RWPE1 (cell line): ENCODE results near the gene MBNL3.

Experiments
- CTCF ChIA-PET: fragments of 350-600 bp; sonication (Branson Sonifier 250); formaldehyde crosslinking; extraction: SDS; loops from one replicate; lab custom pipeline; 2021; lab: Yijun Ruan, JAX
- POLR2A ChIA-PET: fragments of 400-600 bp; formaldehyde crosslinking; extraction: SDS; loops from one replicate; lab custom pipeline; 2020; ENCODE audit warnings: antibody characterized with exemption; ENCODE audit not compliant: low non-redundant PET; lab: Yijun Ruan, JAX
- DNase-seq: peaks from one replicate; pipeline ENCODE4 v3.0.0; 2012; ENCODE audit warnings: low spot score
- H3K27ac ChIP-seq: fragments of 450-650 bp; 2 replicates; pipeline ENCODE4 v1.5.1; 2017
- TF ChIP-seq, protein P1 (sequence below): fragments of 450-650 bp; conservative IDR thresholded peaks from 2 replicates; pipeline ENCODE4 v1.5.1; 2017; ENCODE audit warnings: low read depth, mild to moderate bottlenecking

Gene MBNL3

DNA sequence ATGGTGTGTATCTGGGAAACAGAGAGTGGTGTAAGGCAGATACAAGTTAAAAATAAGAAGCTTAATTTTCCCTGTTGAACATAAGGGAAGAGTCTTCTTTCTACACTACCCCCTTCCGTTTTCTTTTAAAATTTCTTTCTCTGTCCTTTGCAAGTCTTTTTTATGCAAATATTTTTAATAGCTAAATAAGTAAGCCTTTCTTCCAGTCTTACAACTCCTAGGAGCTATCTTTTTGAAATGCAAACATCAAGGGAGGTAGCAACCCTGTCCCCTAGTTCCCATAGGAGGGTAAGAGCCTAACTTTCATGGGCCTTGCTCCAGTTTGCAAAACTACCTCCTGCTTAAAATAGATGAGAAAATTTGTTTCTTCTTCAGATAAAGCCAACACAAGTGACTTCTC, 121.5 kb downstream of the MBNL3 start:
- ChIA-PET POLR2A (no interaction called here), CTCF (no interaction called here)
- no peak overlapping the region for H3K27ac ChIP-seq
- TF ChIP-seq, protein P1, sequence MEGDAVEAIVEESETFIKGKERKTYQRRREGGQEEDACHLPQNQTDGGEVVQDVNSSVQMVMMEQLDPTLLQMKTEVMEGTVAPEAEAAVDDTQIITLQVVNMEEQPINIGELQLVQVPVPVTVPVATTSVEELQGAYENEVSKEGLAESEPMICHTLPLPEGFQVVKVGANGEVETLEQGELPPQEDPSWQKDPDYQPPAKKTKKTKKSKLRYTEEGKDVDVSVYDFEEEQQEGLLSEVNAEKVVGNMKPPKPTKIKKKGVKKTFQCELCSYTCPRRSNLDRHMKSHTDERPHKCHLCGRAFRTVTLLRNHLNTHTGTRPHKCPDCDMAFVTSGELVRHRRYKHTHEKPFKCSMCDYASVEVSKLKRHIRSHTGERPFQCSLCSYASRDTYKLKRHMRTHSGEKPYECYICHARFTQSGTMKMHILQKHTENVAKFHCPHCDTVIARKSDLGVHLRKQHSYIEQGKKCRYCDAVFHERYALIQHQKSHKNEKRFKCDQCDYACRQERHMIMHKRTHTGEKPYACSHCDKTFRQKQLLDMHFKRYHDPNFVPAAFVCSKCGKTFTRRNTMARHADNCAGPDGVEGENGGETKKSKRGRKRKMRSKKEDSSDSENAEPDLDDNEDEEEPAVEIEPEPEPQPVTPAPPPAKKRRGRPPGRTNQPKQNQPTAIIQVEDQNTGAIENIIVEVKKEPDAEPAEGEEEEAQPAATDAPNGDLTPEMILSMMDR: no peak
- no peak for DNase-seq

DNA sequence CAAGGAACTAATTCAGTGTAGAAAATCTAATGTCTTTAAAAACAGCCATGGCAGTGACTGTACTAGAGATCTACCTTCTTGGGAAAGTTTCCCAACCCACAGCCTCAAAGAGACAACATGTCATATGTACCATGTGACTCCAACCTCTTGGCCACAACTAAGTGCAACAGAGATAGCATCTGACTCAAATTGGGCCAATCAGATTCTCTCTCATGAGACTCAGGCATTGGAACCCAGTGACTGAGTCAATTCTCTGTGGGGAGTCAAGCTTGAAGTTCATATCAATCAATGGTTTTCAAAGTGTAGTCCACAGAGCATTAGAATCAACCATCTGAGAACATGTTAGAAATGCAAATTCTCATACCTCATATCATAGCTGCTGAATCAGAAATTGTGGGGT, 123.3 kb downstream of the MBNL3 start:
- CTCF ChIA-PET: interaction anchor here (0.7 kb wide), 1 partner anchor 796 kb away, joined by 3 read pairs; no protein-coding TSS in a partner anchor
- POLR2A ChIA-PET: no interaction called here
- H3K27ac ChIP-seq: no peak overlapping the region
- TF ChIP-seq, protein P1: no peak
- no peak for DNase-seq

DNA sequence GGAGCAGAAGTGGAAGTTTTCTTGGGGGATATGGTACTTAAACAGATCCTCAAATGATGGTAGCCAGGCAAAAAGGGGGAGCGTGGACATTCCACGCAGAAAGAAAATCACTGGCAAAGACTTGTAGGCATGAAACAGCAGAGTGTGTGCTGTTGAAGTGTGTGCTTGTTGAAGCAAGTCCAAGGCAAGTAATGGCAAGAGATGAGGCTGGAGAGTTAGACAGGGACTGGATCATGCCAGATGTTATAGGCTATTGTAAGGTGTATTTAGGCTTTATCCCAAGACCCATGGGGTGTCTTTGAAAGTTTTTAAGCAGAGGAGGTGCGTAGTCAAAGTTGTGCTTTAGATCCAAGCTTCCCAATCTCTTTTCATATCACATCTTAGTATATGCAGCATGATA, 124.5 kb downstream of the MBNL3 start:
- CTCF ChIA-PET: interaction anchor here (0.6 kb wide), 1 partner anchor 10 kb away, joined by 5 read pairs; no protein-coding TSS in a partner anchor
- no peak overlapping the region for H3K27ac ChIP-seq
- POLR2A ChIA-PET: no interaction called here
- TF ChIP-seq, protein P1: no peak
- DNase-seq: no peak

DNA sequence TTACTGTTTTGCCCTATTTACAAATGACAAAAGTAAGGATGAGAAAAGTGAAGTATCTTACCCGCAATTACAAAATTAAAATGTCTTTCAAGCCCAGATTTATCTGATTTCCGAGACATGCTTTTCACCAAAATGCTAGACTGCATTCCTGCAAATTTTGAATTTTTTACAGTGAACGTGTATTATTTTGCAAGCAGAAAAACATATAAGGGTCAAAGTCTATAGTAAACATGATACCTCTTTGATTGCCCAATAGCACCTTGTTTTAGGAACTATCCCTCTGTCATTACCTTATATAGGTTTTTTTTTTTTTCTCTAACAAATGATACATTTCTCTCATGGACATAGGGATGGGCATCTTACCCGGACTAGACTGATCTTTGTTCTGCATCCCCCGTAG, 135.4 kb downstream of the MBNL3 start:
- CTCF ChIA-PET: no interaction called here
- H3K27ac ChIP-seq: no peak overlapping the region
- TF ChIP-seq, protein P1: no peak
- no peak for DNase-seq
- POLR2A ChIA-PET: no interaction called here

DNA sequence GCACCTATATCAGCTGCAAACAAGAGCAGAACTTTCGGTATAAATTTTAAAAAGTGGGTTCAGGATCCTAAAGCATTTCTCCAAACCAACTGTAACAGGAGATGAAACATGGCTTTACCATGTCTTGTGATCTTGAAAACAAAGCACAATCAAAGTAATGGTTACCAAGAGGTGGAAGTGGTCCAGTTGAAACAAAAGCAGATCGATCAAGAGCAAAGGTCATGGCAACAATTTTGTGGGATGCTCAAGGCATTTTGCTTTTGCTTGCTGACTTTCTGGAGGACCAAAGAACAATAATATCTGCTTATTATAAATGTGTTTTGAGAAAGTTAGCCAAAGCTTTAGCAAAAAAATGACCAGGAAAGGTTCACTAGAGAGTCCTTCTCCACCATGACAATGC, 152.7 kb downstream of the MBNL3 start:
- no peak overlapping the region for H3K27ac ChIP-seq
- TF ChIP-seq, protein P1: no peak
- POLR2A ChIA-PET: no interaction called here
- DNase-seq: no peak
- CTCF ChIA-PET: no interaction called here

DNA sequence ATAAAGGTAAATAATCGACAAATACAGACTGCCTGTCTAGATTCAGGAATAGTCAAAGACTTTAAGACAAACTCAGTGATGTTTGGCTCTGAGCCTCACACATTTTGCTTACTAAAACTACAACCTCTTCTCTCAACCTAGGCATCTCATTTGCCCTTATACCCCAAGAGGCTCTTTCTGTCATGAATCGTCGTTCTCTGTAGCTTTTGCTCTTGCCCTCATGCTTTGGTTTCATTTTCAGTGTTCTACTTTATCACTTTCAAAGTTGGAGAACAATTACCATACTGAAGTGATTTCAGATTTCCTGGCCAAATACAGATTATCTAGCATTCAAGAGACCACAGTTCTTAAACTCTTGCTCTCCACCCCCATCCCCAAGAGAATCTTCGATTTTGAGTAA, 155.5 kb downstream of the MBNL3 start:
- no peak for DNase-seq
- ChIA-PET POLR2A (no interaction called here), CTCF (interaction anchor here (0.6 kb wide), 1 partner anchor 222 kb away, joined by 3 read pairs; no protein-coding TSS in a partner anchor)

More for the DNA sequence above, 155.5 kb downstream of the MBNL3 start:
- H3K27ac ChIP-seq: no peak overlapping the region
- TF ChIP-seq, protein P1: no peak
